Mesenchymal stem cell (in vitro differentiated cells and primary cell): ENCODE results near the gene SHC3.
A peak's percentile ranks its signal among the peaks of the same experiment; 100 is the strongest.

ENCODE experiments used
- DNase-seq: peaks from one replicate; pipeline ENCODE4 v3.0.0-alpha.2; 2013
- H2AFZ ChIP-seq: one replicate; pipeline ENCODE4 v1.6.1; 2013; ENCODE audit warnings: low read depth, mild to moderate bottlenecking, control low read depth, inconsistent platforms, low read length, moderate library complexity
- H2AK5ac ChIP-seq: 2 replicates; pipeline ENCODE4 v1.6.1; 2013; ENCODE audit warnings: low read length, moderate library complexity, mild to moderate bottlenecking, inconsistent platforms; ENCODE audit not compliant: severe bottlenecking
- H2BK120ac ChIP-seq: one replicate; pipeline ENCODE4 v1.6.1; 2013; ENCODE audit warnings: low read depth, mild to moderate bottlenecking, inconsistent platforms, low read length, moderate library complexity
- H2BK12ac ChIP-seq, 2 experiments: one replicate each; pipeline ENCODE4 v1.6.1; 2013; ENCODE audit warnings: inconsistent platforms in 2 of 2, low read length in 2 of 2, mild to moderate bottlenecking in 2 of 2, moderate library complexity in 2 of 2, control low read depth in 1 of 2
- H2BK15ac ChIP-seq: one replicate; pipeline ENCODE4 v1.6.1; 2013; ENCODE audit warnings: mild to moderate bottlenecking, low read depth, inconsistent platforms; ENCODE audit not compliant: poor library complexity, severe bottlenecking
- H2BK5ac ChIP-seq: 2 replicates; pipeline ENCODE4 v1.6.1; 2013; ENCODE audit warnings: low read depth, mild to moderate bottlenecking, low read length, control low read depth, inconsistent platforms; ENCODE audit not compliant: poor library complexity, severe bottlenecking
- H3K14ac ChIP-seq, 2 experiments: one replicate each; pipeline ENCODE4 v1.6.1; 2013; ENCODE audit warnings: inconsistent platforms in 2 of 2, low read length in 2 of 2, control low read depth in 1 of 2, mild to moderate bottlenecking in 1 of 2, moderate library complexity in 1 of 2
- H3K18ac ChIP-seq, 2 experiments: one replicate each; pipeline ENCODE4 v1.6.1; 2013; ENCODE audit warnings: inconsistent platforms in 2 of 2, low read length in 2 of 2, control low read depth in 1 of 2, low read depth in 1 of 2, mild to moderate bottlenecking in 1 of 2
- H3K23ac ChIP-seq, 2 experiments: one replicate each; pipeline ENCODE4 v1.6.1; 2013; ENCODE audit warnings: inconsistent platforms in 2 of 2, low read length in 2 of 2, mild to moderate bottlenecking in 2 of 2, moderate library complexity in 2 of 2, control low read depth in 1 of 2
- H3K27ac ChIP-seq: 2 replicates; pipeline ENCODE4 v1.5.1; 2013; ENCODE audit warnings: mild to moderate bottlenecking, moderate library complexity, low read length, control low read depth, inconsistent platforms; ENCODE audit not compliant: poor library complexity, severe bottlenecking
- H3K27me3 ChIP-seq, 2 experiments: 2 replicates each; pipeline versions ENCODE4 v1.6.1 to v1.7.0; 2013; ENCODE audit warnings: low read length in 2 of 2, mild to moderate bottlenecking in 2 of 2, moderate library complexity in 2 of 2, control low read depth in 1 of 2, inconsistent platforms in 1 of 2; ENCODE audit not compliant: control insufficient read depth in 1 of 2, insufficient read depth in 1 of 2
- H3K36me3 ChIP-seq, 2 experiments: 2 replicates each; pipeline versions ENCODE4 v1.6.1 to v1.7.0; 2013; ENCODE audit warnings: low read length in 2 of 2, control low read depth in 1 of 2, inconsistent platforms in 1 of 2, low read depth in 1 of 2, mild to moderate bottlenecking in 1 of 2; ENCODE audit not compliant: insufficient read depth in 2 of 2, control insufficient read depth in 1 of 2
- H3K4ac ChIP-seq, 2 experiments: one replicate each; pipeline ENCODE4 v1.6.1; 2013; ENCODE audit warnings: inconsistent platforms in 2 of 2, low read length in 2 of 2, mild to moderate bottlenecking in 2 of 2, moderate library complexity in 2 of 2, control low read depth in 1 of 2, low read depth in 1 of 2
- H3K4me1 ChIP-seq: 2 replicates; pipeline ENCODE4 v1.6.1; 2013; ENCODE audit warnings: low read depth, low read length, control low read depth; ENCODE audit not compliant: control insufficient read depth, insufficient read depth
- H3K4me2 ChIP-seq: 2 replicates; pipeline ENCODE4 v1.6.1; 2013; ENCODE audit warnings: low read length, mild to moderate bottlenecking, inconsistent platforms; ENCODE audit not compliant: poor library complexity, severe bottlenecking
- H3K4me3 ChIP-seq, 2 experiments: 2 replicates each; pipeline versions ENCODE4 v1.5.1 to v1.7.0; 2013; ENCODE audit warnings: low read length in 2 of 2, mild to moderate bottlenecking in 2 of 2, control low read depth in 1 of 2, low read depth in 1 of 2; ENCODE audit not compliant: insufficient read depth in 1 of 2
- H3K79me1 ChIP-seq: replicated peaks from 2 replicates; pipeline ENCODE4 v1.6.1; 2013; ENCODE audit warnings: mild to moderate bottlenecking, control low read depth, low read length, inconsistent platforms; ENCODE audit not compliant: poor library complexity, severe bottlenecking
- H3K9ac ChIP-seq: 2 replicates; pipeline ENCODE4 v1.7.0; 2013; ENCODE audit warnings: mild to moderate bottlenecking, low read length, moderate library complexity
- H3K9me3 ChIP-seq: 2 replicates; pipeline ENCODE4 v1.7.0; 2013; ENCODE audit warnings: mild to moderate bottlenecking, low read length; ENCODE audit not compliant: control insufficient read depth
- H4K8ac ChIP-seq: one replicate; pipeline ENCODE4 v1.6.1; 2013; ENCODE audit warnings: inconsistent platforms, mild to moderate bottlenecking, low read length, moderate library complexity
- H4K91ac ChIP-seq: one replicate; pipeline ENCODE4 v1.6.1; 2013; ENCODE audit warnings: mild to moderate bottlenecking, low read length, inconsistent platforms
- WGBS: methylation state at CpG from one replicate; pipeline ENCODE4 v1.1.7; 2013; ENCODE audit warnings: mixed read lengths; 5-methylcytosine and 5-hydroxymethylcytosine counted together

Gene SHC3

GRCh38 chr9:89029788-89030187 is 148.8 kb downstream of the SHC3 start:
- Histone ChIP-seq H3K4ac (no peak overlapping the region), H3K9me3 (peaks cover 16% of the 10 kb centered on the region), H2BK15ac (no peak overlapping the region), H3K4me1 (no peaks in the 10 kb centered on the region), H2BK120ac (no peak overlapping the region), H3K4me3 (peak overlapping the region in 1 of 2 experiments; percentile 14), H4K91ac (no peak overlapping the region), H3K27me3 (no peaks in the 10 kb centered on the region), H3K36me3 (peaks cover 6 to 12% of the 10 kb centered on the region in 2 experiments), H3K27ac (no peak overlapping the region), H2AFZ (no peak overlapping the region), H3K9ac (no peak overlapping the region), H4K8ac (no peak overlapping the region), H3K23ac (no peak overlapping the region), H2AK5ac (no peak overlapping the region), H2BK12ac (no peak overlapping the region), H3K14ac (no peak overlapping the region), H3K18ac (no peak overlapping the region), H3K79me1 (no peaks in the 10 kb centered on the region), H2BK5ac (no peak overlapping the region), H3K4me2 (no peak overlapping the region)
- DNase-seq, result no peak

- no peak overlapping the region for H3K14ac ChIP-seq
- H4K8ac ChIP-seq, result no peak overlapping the region
- H2AFZ ChIP-seq, result no peak overlapping the region
- no peak overlapping the region for H2BK15ac ChIP-seq
- peaks cover 16% of the 10 kb centered on the region for H3K9me3 ChIP-seq
- no peak overlapping the region for H2BK12ac ChIP-seq
- H3K23ac ChIP-seq, result no peak overlapping the region
- H3K4me2 ChIP-seq, result no peak overlapping the region
- H2AK5ac ChIP-seq, result no peak overlapping the region
- 74% methylated on average over 3 of the region's 3 CpGs for WGBS
- no peak for DNase-seq
- no peak overlapping the region for H4K91ac ChIP-seq
- no peak overlapping the region for H3K18ac ChIP-seq
- H3K4ac ChIP-seq, result no peak overlapping the region
- peaks cover 2% of the 10 kb centered on the region for H3K4me1 ChIP-seq
- H3K4me3 ChIP-seq, result no peak overlapping the region
- H3K36me3 ChIP-seq, result peaks cover 5 to 7% of the 10 kb centered on the region in 2 experiments
- H3K27ac ChIP-seq, result no peak overlapping the region
- H3K9ac ChIP-seq, result no peak overlapping the region
- H2BK5ac ChIP-seq, result no peak overlapping the region
- H2BK120ac ChIP-seq, result no peak overlapping the region
- H3K79me1 ChIP-seq, result no peaks in the 10 kb centered on the region
- H3K27me3 ChIP-seq, result no peaks in the 10 kb centered on the region
Observed at GRCh38 chr9:89026876-89027275, 151.7 kb downstream of the SHC3 start.

GRCh38 chr9:89025553-89025952 is 153.1 kb downstream of the SHC3 start:
- Histone ChIP-seq H2AFZ (no peak overlapping the region), H3K4me2 (no peak overlapping the region), H3K79me1 (no peaks in the 10 kb centered on the region), H3K23ac (no peak overlapping the region), H2BK15ac (no peak overlapping the region), H3K4me3 (no peak overlapping the region), H3K4me1 (peaks cover 14% of the 10 kb centered on the region), H3K9ac (no peak overlapping the region), H2BK120ac (no peak overlapping the region), H3K36me3 (peaks cover 0 to 3% of the 10 kb centered on the region in 2 experiments), H3K27ac (no peak overlapping the region), H3K14ac (no peak overlapping the region), H3K4ac (no peak overlapping the region), H2BK5ac (no peak overlapping the region), H2BK12ac (no peak overlapping the region), H2AK5ac (no peak overlapping the region), H4K8ac (no peak overlapping the region), H4K91ac (no peak overlapping the region), H3K9me3 (peaks cover 13% of the 10 kb centered on the region), H3K27me3 (no peaks in the 10 kb centered on the region), H3K18ac (no peak overlapping the region)
- no peak for DNase-seq

GRCh38 chr9:89024727-89025126 is 153.9 kb downstream of the SHC3 start:
- Histone ChIP-seq H2AK5ac (no peak overlapping the region), H2BK12ac (no peak overlapping the region), H4K91ac (no peak overlapping the region), H3K27ac (no peak overlapping the region), H3K27me3 (no peaks in the 10 kb centered on the region), H4K8ac (no peak overlapping the region), H3K9me3 (peaks cover 5% of the 10 kb centered on the region), H3K9ac (no peak overlapping the region), H2AFZ (no peak overlapping the region), H3K18ac (no peak overlapping the region), H2BK15ac (no peak overlapping the region), H2BK120ac (peak overlapping the region; percentile 19), H3K4ac (no peak overlapping the region), H3K4me2 (no peak overlapping the region), H3K14ac (no peak overlapping the region), H3K4me1 (peaks cover 15% of the 10 kb centered on the region), H3K4me3 (no peak overlapping the region), H2BK5ac (no peak overlapping the region), H3K36me3 (peaks cover 0 to 7% of the 10 kb centered on the region in 2 experiments), H3K79me1 (no peaks in the 10 kb centered on the region), H3K23ac (no peak overlapping the region)
- DNase-seq, result no peak
- 98% methylated on average over 3 of the region's 4 CpGs for WGBS
